ENCODE data around the gene IGSF9.

Gene IGSF9

GRCh38 chr1:159895836-159896545 is 49.4 kb downstream of the IGSF9 start:
- DNase-seq, result peak in 1 of 2 donors; percentile 8

GRCh38 chr1:159895286-159895685 is 50.1 kb downstream of the IGSF9 start:
- no peak for DNase-seq

- no peak for DNase-seq
Measured at GRCh38 chr1:159892944-159893343, 52.5 kb downstream of the IGSF9 start.

GRCh38 chr1:159891275-159892157 is 53.9 kb downstream of the IGSF9 start:
- DNase-seq, result peak; percentile 76 to 83

GRCh38 chr1:159890390-159890789 is 55.0 kb downstream of the IGSF9 start:
- DNase-seq, result no peak

- DNase-seq, result no peak
Measured at GRCh38 chr1:159889821-159890252, 55.6 kb downstream of the IGSF9 start.

GRCh38 chr1:159889202-159889601 is 56.2 kb downstream of the IGSF9 start:
- DNase-seq, result no peak

- no peak for DNase-seq
Measured at GRCh38 chr1:159884296-159884695, 61.1 kb downstream of the IGSF9 start.

- no peak for DNase-seq
Measured at GRCh38 chr1:159883134-159883533, 62.3 kb downstream of the IGSF9 start.

GRCh38 chr1:159882527-159882862 is 62.9 kb downstream of the IGSF9 start:
- DNase-seq, result no peak

- DNase-seq, result no peak
Measured at GRCh38 chr1:159881622-159882526, 63.5 kb downstream of the IGSF9 start.

GRCh38 chr1:159880430-159880829 is 65.0 kb downstream of the IGSF9 start:
- no peak for DNase-seq

- no peak for DNase-seq
Measured at GRCh38 chr1:159879977-159880376, 65.4 kb downstream of the IGSF9 start.

- DNase-seq, result no peak
Measured at GRCh38 chr1:159879136-159879535, 66.3 kb downstream of the IGSF9 start.

- DNase-seq, result no peak
Measured at GRCh38 chr1:159877695-159878444, 67.5 kb downstream of the IGSF9 start.

Data from hippocampal formation (tissue), 2 donors.